Astrocyte of the spinal cord (primary cell): Measurements from ENCODE around the gene PTGDS.

Source experiments
- DNase-seq: peaks from one replicate; pipeline ENCODE4 v3.0.0; 2011; ENCODE audit warnings: low read depth, low spot score
- H3K4me3 ChIP-seq: 2 replicates; pipeline ENCODE4 v1.5.1; 2011; ENCODE audit warnings: low read depth, mild to moderate bottlenecking, low read length, moderate library complexity
- in situ Hi-C: cut with HindIII; loops from 2 replicates; pipeline ENCODE4 v1.10.0; 2017; ENCODE audit warnings: low sequenced_read_pairs
- TF ChIP-seq, protein P1 (sequence below): IDR thresholded peaks from 2 replicates; pipeline ENCODE4 v1.5.1; 2012; ENCODE audit warnings: low read depth, mild to moderate bottlenecking, low read length, inconsistent platforms

Gene PTGDS

DNA sequence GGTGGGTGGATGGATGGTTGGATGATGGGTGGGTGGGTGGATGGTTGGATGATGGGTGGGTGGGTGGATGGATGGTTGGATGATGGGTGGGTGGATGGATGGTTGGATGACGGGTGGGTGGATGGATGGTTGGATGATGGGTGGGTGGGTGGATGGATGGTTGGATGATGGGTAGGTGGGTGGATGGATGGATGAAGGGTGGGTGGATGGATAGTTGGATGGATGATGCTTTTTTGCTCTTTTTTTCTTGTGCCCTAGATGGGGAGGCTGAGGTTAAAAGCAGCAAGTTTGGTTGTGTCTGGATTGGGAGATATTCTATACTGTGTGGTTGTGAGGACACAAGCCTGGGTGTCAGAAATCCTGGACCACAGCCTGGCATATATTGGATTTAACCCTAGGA, 19.8 kb upstream of the PTGDS start:
- no peak overlapping the region for H3K4me3 ChIP-seq
- in situ Hi-C loops = no loop called here
- DNase-seq = no peak
- TF ChIP-seq, protein P1, sequence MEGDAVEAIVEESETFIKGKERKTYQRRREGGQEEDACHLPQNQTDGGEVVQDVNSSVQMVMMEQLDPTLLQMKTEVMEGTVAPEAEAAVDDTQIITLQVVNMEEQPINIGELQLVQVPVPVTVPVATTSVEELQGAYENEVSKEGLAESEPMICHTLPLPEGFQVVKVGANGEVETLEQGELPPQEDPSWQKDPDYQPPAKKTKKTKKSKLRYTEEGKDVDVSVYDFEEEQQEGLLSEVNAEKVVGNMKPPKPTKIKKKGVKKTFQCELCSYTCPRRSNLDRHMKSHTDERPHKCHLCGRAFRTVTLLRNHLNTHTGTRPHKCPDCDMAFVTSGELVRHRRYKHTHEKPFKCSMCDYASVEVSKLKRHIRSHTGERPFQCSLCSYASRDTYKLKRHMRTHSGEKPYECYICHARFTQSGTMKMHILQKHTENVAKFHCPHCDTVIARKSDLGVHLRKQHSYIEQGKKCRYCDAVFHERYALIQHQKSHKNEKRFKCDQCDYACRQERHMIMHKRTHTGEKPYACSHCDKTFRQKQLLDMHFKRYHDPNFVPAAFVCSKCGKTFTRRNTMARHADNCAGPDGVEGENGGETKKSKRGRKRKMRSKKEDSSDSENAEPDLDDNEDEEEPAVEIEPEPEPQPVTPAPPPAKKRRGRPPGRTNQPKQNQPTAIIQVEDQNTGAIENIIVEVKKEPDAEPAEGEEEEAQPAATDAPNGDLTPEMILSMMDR = no peak

DNA sequence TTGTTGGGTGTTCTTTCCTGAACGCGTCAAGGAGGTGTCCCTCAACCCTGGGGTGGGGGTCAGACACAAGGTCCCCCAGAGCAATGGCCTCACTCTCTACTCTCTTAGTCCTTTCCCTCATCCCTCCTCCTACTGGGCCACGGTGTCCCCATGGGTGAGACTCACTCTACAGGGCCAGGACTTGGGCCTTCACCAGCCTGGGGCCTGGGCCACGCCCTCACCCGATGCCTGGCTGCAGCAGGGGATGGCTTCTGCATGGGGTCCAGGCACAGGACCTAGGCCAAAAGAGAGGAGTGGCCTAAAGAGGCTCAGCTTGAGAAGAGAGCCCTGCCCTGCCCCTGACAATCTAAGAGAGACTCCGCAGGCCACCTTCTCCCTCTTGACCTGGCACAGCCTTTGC, 19.4 kb upstream of the PTGDS start:
- no peak overlapping the region for H3K4me3 ChIP-seq
- TF ChIP-seq, protein P1 = no peak
- DNase-seq = no peak
- in situ Hi-C loops = no loop called here

DNA sequence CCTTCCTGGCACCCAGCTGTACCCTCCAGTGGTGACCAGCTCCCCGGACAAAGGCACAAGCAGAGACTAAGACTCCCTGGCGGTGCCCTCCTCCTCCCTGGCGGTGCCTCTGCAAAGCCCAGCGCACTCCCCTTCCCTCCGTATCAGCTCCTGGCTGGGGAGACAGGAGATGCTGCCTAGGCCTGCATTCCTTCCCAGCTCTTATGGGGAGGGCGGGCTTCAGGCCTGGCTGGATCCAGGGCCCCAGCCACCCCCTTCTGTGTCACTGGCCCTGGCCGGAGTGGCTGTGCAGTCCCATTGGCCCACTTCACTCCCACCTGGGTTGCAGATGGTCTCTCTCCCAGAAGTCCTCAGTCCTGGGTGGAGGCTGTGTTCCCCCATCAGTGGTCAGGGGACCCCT, 18.8 kb upstream of the PTGDS start:
- in situ Hi-C loops = no loop called here

DNA sequence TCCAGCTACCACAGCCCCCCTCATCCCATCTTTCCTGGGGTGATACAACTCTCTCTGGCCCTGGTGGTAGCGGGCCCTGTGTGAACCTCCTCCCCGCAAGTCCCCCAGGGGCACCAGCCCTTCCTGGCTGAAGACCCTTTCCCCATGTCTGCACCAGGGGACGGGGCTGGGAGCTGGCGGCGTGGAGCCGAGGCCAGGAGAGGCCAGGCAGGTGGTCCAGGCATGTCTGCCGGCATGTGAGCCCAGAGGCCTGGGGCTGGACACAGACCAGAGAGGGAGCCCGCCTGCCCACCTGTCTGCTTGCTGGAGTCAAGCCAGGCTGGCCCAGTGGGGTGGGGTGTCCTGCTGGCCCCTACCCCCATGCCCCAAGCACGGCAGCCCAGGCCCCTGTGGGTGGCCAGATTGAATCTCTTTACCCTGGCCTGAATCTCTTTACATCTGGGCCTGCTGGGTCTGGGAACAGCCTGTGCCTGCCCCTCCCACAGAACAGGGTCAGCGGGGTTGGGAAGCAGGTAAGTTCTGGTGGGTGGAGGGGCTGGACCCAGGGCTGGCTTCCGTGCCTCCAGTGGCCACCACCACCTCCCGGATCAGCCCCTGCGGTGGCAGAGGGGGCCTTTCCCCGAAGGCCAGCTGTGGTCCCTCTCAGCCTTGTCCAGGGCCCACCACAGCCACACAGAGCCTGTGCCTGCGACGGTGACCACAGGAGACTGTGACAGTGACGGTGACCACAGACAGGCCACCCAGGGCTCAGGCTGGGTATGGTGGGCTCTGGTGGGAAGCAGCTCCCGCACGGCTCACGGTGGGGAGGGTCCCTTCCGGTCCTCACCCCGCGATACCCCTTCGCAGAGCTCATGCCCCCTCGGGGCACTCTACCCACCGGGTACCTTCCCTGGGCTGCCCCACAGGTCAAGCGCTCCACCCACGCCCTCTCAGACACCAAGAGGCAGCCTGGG, 18.1 kb upstream of the PTGDS start:
- TF ChIP-seq, protein P1 = no peak
- in situ Hi-C loops = no loop called here

More for the DNA sequence above, 18.8 kb upstream of the PTGDS start:
- H3K4me3 ChIP-seq = no peak overlapping the region
- TF ChIP-seq, protein P1 = no peak
- DNase-seq = no peak

DNA sequence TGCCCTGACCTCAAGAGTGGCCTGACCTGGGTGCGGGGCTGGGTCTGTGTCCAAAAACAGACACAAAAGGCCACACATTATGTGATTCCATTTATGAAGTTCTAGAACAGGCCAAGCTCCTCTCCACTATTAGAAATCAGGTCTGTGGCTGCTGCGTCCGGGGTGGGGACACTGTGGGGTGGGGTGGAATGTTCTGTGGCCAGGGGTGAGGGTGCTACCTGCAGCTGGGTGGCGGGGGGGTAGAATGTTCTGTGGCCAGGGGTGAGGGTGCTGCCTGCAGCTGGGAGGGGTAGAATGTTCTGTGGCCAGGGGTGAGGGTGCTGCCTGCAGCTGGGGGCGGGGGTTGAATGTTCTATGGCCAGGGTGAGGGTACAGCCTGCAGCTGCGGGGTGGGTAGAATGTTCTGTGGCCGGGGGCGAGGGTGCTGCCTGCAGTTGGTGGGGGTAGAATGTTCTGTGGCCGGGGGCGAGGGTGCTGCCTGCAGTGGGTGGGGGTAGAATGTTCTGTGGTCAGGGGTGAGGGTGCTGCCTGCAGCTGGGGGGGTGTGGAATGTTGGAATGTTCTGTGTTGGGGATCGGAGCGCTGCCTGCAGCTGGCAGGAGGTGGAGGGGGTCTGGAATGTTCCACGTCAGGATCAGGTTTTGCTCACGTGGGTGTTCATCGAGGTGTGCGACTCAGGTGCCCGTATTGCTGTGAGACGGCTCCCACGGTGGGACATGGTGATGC, 16.9 kb upstream of the PTGDS start:
- no peak overlapping the region for H3K4me3 ChIP-seq
- no peak for DNase-seq
- in situ Hi-C loops = no loop called here
- TF ChIP-seq, protein P1 = no peak

More for the DNA sequence above, 18.1 kb upstream of the PTGDS start:
- DNase-seq = no peak
- no peak overlapping the region for H3K4me3 ChIP-seq

DNA sequence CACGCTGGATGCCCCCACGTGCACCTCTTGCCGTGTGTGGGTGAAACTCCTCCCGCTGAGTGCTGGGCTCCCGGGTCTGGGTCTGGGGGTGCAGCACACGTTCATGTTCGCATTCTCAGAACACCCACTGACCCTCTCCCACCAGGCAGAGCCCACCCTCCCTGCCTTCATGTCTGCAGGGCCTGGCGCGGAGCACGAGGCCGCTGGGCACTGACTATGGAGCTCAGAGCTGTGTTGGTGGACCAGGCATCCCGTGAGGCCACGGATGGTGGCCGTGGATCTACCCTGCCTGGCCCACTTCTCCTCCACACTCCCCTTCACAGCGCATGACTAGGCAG, 16.4 kb upstream of the PTGDS start:
- DNase-seq = no peak
- H3K4me3 ChIP-seq = no peak overlapping the region
- in situ Hi-C loops = no loop called here
- TF ChIP-seq, protein P1 = no peak
